Nephron (organoid): ENCODE data around the gene CALHM2.

Experiments used
- H3K27ac Mint-ChIP-seq, 3 experiments: 2 replicates each; pipeline ENCODE4 v1.8.0; 2020; ENCODE audit warnings: mixed read lengths in 3 of 3, mild to moderate bottlenecking in 2 of 3, moderate library complexity in 1 of 3
- H3K27me3 Mint-ChIP-seq: 2 replicates; pipeline ENCODE4 v1.8.0; 2021; ENCODE audit warnings: low read depth, mild to moderate bottlenecking, moderate library complexity, mixed read lengths
- H3K36me3 Mint-ChIP-seq: 2 replicates; pipeline ENCODE4 v1.8.0; 2020; ENCODE audit warnings: low read depth, mixed read lengths
- H3K4me1 Mint-ChIP-seq: 2 replicates; pipeline ENCODE4 v1.8.0; 2020; ENCODE audit warnings: mixed read lengths
- H3K4me3 Mint-ChIP-seq, 3 experiments: 2 replicates each; pipeline ENCODE4 v1.8.0; 2020; ENCODE audit warnings: mild to moderate bottlenecking in 3 of 3, mixed read lengths in 3 of 3, moderate library complexity in 2 of 3
- H3K9me3 Mint-ChIP-seq: 2 replicates; pipeline ENCODE4 v1.8.0; 2020; ENCODE audit warnings: mixed read lengths
- TF ChIP-seq, protein P1 (sequence below), 3 experiments: fragments of 200-600 bp; sonication (generic); IDR thresholded peaks; one replicate each; pipeline ENCODE4 v1.5.0; 2021; ENCODE audit warnings: antibody characterized with exemption in 3 of 3; ENCODE audit not compliant: unreplicated experiment in 3 of 3

The CALHM2 gene

GRCh38 chr10:103479135-103479534, 27.0 kb upstream of the CALHM2 start, which contains the start of gene CALHM3:
Gene CALHM3, minus strand, starts transcription at chr10:103479240. Its CDS starts 208 bp downstream, at chr10:103479032.
- H3K9me3 Mint-ChIP-seq = no peaks in the 10 kb centered on the region
- H3K27me3 Mint-ChIP-seq = peaks cover 12% of the 10 kb centered on the region
- H3K4me1 Mint-ChIP-seq = no peaks in the 10 kb centered on the region
- H3K4me3 Mint-ChIP-seq = no peak within 1 kb of the TSS
- no peaks in the 10 kb centered on the region for H3K36me3 Mint-ChIP-seq
- TF ChIP-seq, protein P1, sequence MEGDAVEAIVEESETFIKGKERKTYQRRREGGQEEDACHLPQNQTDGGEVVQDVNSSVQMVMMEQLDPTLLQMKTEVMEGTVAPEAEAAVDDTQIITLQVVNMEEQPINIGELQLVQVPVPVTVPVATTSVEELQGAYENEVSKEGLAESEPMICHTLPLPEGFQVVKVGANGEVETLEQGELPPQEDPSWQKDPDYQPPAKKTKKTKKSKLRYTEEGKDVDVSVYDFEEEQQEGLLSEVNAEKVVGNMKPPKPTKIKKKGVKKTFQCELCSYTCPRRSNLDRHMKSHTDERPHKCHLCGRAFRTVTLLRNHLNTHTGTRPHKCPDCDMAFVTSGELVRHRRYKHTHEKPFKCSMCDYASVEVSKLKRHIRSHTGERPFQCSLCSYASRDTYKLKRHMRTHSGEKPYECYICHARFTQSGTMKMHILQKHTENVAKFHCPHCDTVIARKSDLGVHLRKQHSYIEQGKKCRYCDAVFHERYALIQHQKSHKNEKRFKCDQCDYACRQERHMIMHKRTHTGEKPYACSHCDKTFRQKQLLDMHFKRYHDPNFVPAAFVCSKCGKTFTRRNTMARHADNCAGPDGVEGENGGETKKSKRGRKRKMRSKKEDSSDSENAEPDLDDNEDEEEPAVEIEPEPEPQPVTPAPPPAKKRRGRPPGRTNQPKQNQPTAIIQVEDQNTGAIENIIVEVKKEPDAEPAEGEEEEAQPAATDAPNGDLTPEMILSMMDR (IDR thresholded peaks at IDR 0.05; ENCODE audit: unreplicated experiment in 3 of 3) = no peak
- H3K27ac Mint-ChIP-seq = peak within 1 kb of the TSS in 1 of 3 experiments; percentile 45

GRCh38 chr10:103478671-103479070, 26.5 kb upstream of the CALHM2 start:
- Mint-ChIP-seq H3K27ac (no peak overlapping the region), H3K36me3 (no peaks in the 10 kb centered on the region), H3K9me3 (no peaks in the 10 kb centered on the region), H3K4me1 (no peaks in the 10 kb centered on the region), H3K4me3 (no peak overlapping the region), H3K27me3 (peaks cover 15% of the 10 kb centered on the region)
- TF ChIP-seq, protein P1 (IDR thresholded peaks at IDR 0.05; ENCODE audit: unreplicated experiment in 3 of 3) = no peak

- no peaks in the 10 kb centered on the region for H3K9me3 Mint-ChIP-seq
Measured at GRCh38 chr10:103476046-103476768, 24.0 kb upstream of the CALHM2 start.

DNA sequence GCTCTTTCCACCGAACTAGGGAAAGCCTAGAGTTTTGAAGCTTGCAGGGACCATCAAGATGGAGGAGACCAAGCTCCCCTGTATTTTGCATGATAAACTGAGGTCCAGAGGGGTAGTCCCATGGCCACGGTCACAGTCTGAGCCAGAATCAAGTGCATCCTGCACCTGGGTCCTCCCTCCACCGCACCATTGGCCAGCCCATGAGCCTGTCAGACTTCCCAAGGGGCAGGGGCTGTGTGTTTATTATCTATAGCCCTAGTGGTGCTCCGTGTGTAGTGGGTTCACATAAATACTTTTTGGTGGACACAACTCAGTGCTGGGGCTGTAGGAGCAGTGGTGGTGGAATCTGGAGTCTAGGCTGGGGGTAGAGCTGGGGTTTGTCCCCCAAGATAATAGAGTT, 23.3 kb upstream of the CALHM2 start:
- Mint-ChIP-seq H3K4me1 (no peaks in the 10 kb centered on the region), H3K27me3 (peaks cover 15% of the 10 kb centered on the region), H3K27ac (no peak overlapping the region), H3K36me3 (no peaks in the 10 kb centered on the region), H3K4me3 (no peak overlapping the region), H3K9me3 (no peaks in the 10 kb centered on the region)
- TF ChIP-seq, protein P1 (IDR thresholded peaks at IDR 0.05; ENCODE audit: unreplicated experiment in 3 of 3) = no peak

More at GRCh38 chr10:103476046-103476768, 24.0 kb upstream of the CALHM2 start:
- TF ChIP-seq, protein P1 (IDR thresholded peaks at IDR 0.05; ENCODE audit: unreplicated experiment in 3 of 3) = peak in 1 of 3 experiments; percentile 11
- no peaks in the 10 kb centered on the region for H3K36me3 Mint-ChIP-seq
- no peaks in the 10 kb centered on the region for H3K4me1 Mint-ChIP-seq
- H3K4me3 Mint-ChIP-seq = no peak overlapping the region
- no peak overlapping the region for H3K27ac Mint-ChIP-seq
- H3K27me3 Mint-ChIP-seq = peaks cover 15% of the 10 kb centered on the region

DNA sequence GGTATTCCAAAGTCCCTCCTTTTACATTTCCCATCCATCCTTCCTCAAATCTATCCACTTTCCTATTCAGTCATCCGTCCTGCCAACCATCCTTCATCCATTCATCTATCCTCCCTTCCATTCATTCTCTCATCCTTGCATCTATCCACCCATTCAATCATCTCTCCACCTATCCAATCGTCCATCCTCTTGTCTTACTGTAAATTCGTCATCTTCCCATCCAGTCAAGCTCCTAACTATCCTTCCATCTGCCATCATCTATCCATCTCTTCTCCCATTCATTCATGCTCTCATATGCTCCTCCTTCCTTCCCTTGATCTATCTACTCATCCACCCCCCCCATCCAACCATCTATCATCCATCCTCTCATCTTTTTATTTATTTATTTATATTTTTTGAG, 21.9 kb upstream of the CALHM2 start:
- TF ChIP-seq, protein P1 (IDR thresholded peaks at IDR 0.05; ENCODE audit: unreplicated experiment in 3 of 3) = no peak
- no peaks in the 10 kb centered on the region for H3K9me3 Mint-ChIP-seq
- H3K4me3 Mint-ChIP-seq = no peak overlapping the region
- no peaks in the 10 kb centered on the region for H3K4me1 Mint-ChIP-seq
- H3K36me3 Mint-ChIP-seq = no peaks in the 10 kb centered on the region
- H3K27me3 Mint-ChIP-seq = peaks cover 13% of the 10 kb centered on the region
- no peak overlapping the region for H3K27ac Mint-ChIP-seq

- H3K9me3 Mint-ChIP-seq = no peaks in the 10 kb centered on the region
- TF ChIP-seq, protein P1 (IDR thresholded peaks at IDR 0.05; ENCODE audit: unreplicated experiment in 3 of 3) = no peak
- no peak overlapping the region for H3K4me3 Mint-ChIP-seq
- H3K4me1 Mint-ChIP-seq = no peaks in the 10 kb centered on the region
- peaks cover 13% of the 10 kb centered on the region for H3K27me3 Mint-ChIP-seq
- no peak overlapping the region for H3K27ac Mint-ChIP-seq
- H3K36me3 Mint-ChIP-seq = no peaks in the 10 kb centered on the region
Measured at GRCh38 chr10:103473261-103473671, 21.1 kb upstream of the CALHM2 start.
